Activated gamma-delta T cell treated with anti-CD3 and anti-CD28 coated beads, Interleukin-2, amount 50 U/mL, for 16 hours (primary cell): ENCODE results near the gene APOBEC3A.
"Not testable (repeated sequence)": the region's sequence is repeated elsewhere in the genome, so short reads cannot be mapped to it uniquely, and the experiment has no call there.

Experiments used
- DNase-seq: peaks from one replicate; pipeline ENCODE4 v3.0.0-alpha.2; 2020; ENCODE audit warnings: low read depth

APOBEC3A gene

GRCh38 chr22:38981005-38981991 is 23.9 kb downstream of the APOBEC3A start:
- DNase-seq: no peak

GRCh38 chr22:38981992-38982927 is 24.9 kb downstream of the APOBEC3A start, which contains the start of gene APOBEC3B:
APOBEC3B (plus strand) TSS chr22:38982347; CDS start chr22:38982454, 107 bp downstream.
- DNase-seq: peak; percentile 64

- DNase-seq: no peak
Observed at GRCh38 chr22:38984224-38984623, 26.8 kb downstream of the APOBEC3A start.

GRCh38 chr22:38984784-38985757 is 27.7 kb downstream of the APOBEC3A start:
- peak; percentile 77 for DNase-seq

- no peak for DNase-seq
Observed at GRCh38 chr22:38986629-38987028, 29.2 kb downstream of the APOBEC3A start.

- DNase-seq: no peak
Observed at GRCh38 chr22:38987171-38987895, 29.9 kb downstream of the APOBEC3A start.

- no peak for DNase-seq
Observed at GRCh38 chr22:38989466-38989865, 32.1 kb downstream of the APOBEC3A start.

- not testable (repeated sequence) for DNase-seq
Observed at GRCh38 chr22:38992871-38993371, 35.5 kb downstream of the APOBEC3A start.

- DNase-seq: no peak
Observed at GRCh38 chr22:38996105-38996504, 38.7 kb downstream of the APOBEC3A start.

- no peak for DNase-seq
Observed at GRCh38 chr22:38997518-38997917, 40.1 kb downstream of the APOBEC3A start.

GRCh38 chr22:39003165-39003638 is 45.8 kb downstream of the APOBEC3A start:
- peak; percentile 66 for DNase-seq

GRCh38 chr22:39007177-39007576 is 49.8 kb downstream of the APOBEC3A start:
- no peak for DNase-seq

GRCh38 chr22:39008271-39008850 is 51.0 kb downstream of the APOBEC3A start:
- DNase-seq: not testable (repeated sequence)

- no peak for DNase-seq
Observed at GRCh38 chr22:39010946-39011345, 53.5 kb downstream of the APOBEC3A start.
